ENCODE results near the gene REEP3.

- TF ChIP-seq CTCF (conservative IDR thresholded peaks at IDR 0.05; ENCODE audit: low read depth, low read length) (peak; percentile 94), EZH2 (IDR thresholded peaks at IDR 0.05; ENCODE audit: borderline replicate concordance, low read depth, low read length, poor library complexity, severe bottlenecking) (no peak)
These were observed 108.3 kb downstream of the REEP3 start for GRCh38 chr10:63629363-63630084.

Measured in A673 (cell line).